ENCODE data around the gene ABHD3. TPM values are rescaled to one million over a fixed set of nuclear protein-coding genes. Genes with fewer than 3 reads are reported as not detected.
"Not testable (repeated sequence)": the region's sequence is repeated elsewhere in the genome, so short reads cannot be mapped to it uniquely, and the experiment has no call there.

The ABHD3 gene
- total RNA-seq, 1 donor from 2014 or later = 23.9 TPM

- DNase-seq (ENCODE audit: low spot score) = no peak
Measured at GRCh38 chr18:21653361-21653760, 51.2 kb downstream of the ABHD3 start.

DNA sequence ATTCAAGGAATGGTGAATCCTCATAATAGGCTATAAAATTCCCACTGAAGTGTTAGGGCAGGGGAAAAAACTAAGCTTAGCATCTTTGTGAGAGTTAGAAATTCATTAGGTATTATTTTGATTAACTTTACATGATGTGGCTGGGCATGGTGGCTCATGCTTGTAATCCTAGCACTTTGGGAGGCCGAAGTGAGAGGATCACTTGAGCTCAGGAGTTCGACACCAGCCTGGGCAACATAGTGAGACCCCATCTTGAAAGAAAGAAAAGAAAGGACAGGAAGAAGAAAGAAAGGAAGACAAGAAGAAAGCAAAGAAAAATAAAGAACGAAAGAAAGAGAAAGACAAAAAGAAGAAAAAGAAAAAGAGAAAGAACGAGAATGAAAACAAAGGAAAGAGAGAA, 52.5 kb downstream of the ABHD3 start:
- DNase-seq (ENCODE audit: low spot score) = no peak

- DNase-seq (ENCODE audit: low spot score) = no peak
Measured at GRCh38 chr18:21650311-21650710, 54.3 kb downstream of the ABHD3 start.

GRCh38 chr18:21640375-21640774, 64.2 kb downstream of the ABHD3 start:
- not testable (repeated sequence) for DNase-seq (ENCODE audit: low spot score)

- no peak for DNase-seq (ENCODE audit: low spot score)
Measured at GRCh38 chr18:21638822-21639221, 65.8 kb downstream of the ABHD3 start.

DNA sequence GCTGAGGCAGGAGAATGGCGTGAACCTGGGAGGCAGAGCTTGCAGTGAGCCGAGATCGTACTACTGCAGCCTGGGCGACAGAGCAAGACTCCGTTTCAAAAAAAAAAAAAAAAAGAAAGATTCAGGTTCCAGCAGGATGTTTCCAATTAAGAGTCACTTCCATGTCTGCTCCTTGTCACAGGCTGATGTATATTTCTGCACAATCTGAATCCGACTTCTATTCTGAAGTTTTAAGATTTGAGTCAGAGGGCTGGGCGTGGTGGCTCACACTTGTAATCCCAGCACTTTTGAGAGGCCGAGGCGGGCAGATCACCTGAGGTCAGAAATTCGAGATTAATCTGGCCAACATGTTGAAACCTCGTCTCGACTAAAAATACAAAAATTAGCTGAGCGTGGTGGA, 67.8 kb downstream of the ABHD3 start:
- DNase-seq (ENCODE audit: low spot score) = no peak

DNA sequence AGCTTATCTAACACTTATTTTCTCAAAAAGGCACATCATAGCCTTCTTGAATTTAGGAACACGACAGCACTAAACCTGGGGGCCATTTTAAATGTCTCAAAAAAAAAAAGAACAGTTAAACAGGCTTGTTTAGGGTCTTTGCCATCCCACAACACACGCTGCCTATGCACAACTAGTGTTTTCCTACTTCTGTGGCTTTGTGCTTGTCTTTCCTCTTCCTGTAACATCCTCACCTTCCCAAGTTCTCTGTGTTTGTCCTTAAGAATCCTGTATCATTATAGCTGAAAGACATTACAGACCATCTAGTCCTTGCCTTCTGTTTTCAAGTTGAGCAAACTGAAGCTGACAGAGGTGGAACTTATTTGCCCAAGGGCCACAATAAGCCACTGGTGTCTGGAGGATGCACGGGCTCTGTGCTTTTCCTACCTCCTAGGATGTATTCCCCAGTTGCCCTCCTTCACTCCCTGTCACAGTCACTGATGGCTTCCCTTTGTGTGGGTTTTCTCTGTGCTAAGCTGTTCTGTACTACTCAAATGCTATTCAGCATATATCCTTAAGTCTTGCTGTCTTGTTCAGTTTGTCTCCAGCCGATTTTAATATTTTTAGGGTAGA, 69.9 kb downstream of the ABHD3 start:
- no peak for DNase-seq (ENCODE audit: low spot score)

DNA sequence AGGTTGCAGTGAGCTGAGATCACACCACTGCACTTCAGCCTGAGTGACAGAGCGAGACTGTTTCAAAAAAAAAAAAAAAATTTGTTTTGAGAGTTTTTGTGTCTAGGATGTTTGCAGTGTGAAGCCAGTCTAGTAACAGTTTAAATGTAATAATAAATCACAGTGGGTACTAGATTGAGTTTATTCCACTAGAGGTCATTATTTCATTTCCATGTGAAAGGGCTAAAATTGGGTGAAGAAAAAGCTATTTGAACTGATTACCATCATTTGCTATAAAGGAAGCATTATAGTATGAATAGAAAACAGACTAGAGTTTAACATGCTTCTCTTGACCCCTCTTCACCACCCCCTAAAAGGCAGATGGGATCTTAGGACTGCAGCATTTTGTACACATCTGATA, 72.2 kb downstream of the ABHD3 start:
- DNase-seq (ENCODE audit: low spot score) = no peak

- no peak for DNase-seq (ENCODE audit: low spot score)
Measured at GRCh38 chr18:21629089-21629832, 75.3 kb downstream of the ABHD3 start.

DNA sequence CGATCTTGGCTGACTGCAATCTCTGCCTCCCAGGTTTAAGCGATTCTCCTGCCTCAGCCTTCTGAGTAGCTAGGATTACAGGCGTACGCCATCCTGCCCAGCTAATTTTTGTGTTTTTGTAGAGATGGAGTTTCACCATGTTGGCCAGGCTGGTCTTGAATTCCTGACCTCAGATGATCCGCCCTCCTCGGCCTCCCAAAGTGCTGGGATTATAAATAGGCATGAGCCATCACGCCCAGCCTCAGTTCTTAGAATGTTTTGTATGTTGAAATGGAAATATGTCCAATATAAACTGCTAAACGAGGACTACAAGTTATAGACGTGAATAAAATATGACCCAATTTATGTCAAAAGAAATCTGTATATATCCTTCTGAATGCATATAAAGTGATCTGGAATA, 82.9 kb downstream of the ABHD3 start:
- DNase-seq (ENCODE audit: low spot score) = not testable (repeated sequence)

GRCh38 chr18:21612125-21613039, 92.2 kb downstream of the ABHD3 start, which contains the start of gene SNRPD1:
TSS of gene SNRPD1 (plus strand) at chr18:21612314. CDS start at chr18:21612430, 116 bp downstream.
- DNase-seq (ENCODE audit: low spot score) = peak; percentile 97

- not testable (repeated sequence) for DNase-seq (ENCODE audit: low spot score)
Measured at GRCh38 chr18:21611401-21612124, 93.0 kb downstream of the ABHD3 start.

- DNase-seq (ENCODE audit: low spot score) = no peak
Measured at GRCh38 chr18:21605213-21605612, 99.4 kb downstream of the ABHD3 start.

GRCh38 chr18:21604671-21605070, 99.9 kb downstream of the ABHD3 start:
- no peak for DNase-seq (ENCODE audit: low spot score)

DNA sequence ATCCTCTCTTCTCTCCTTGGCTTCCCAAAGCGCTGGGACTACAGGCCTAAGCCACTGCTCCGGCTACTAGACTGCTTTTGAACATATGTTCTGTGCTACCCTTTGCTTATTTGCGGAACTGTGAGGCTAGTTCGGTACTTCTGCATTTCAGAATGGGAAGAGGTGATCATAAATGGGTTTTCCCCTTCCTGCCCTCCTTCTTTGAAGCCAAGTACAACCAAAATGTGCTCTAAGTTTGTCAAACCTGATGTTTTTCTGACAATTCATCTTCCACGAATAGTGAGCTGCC, 102.3 kb downstream of the ABHD3 start:
- DNase-seq (ENCODE audit: low spot score) = no peak

Small RNA genes lying within 50 kb of the gene (microRNA-seq; reads per million reads assigned to microRNA genes)
- gene MIR320C1 (ENCODE audit: borderline number of aligned reads) = not detected

Other genes starting within 250 kb of the ABHD3 start
- gene ESCO1, start 104.1 kb downstream of the ABHD3 start, total RNA-seq = 11.1 TPM
- 38.0 TPM for gene SNRPD1, start 92.5 kb downstream of the ABHD3 start, total RNA-seq
- gene MIB1, start 36.0 kb upstream of the ABHD3 start, total RNA-seq = 30.4 TPM

All from mesenteric fat pad (tissue), 1 donor.